GM12864 (cell line): Measurements from ENCODE around the gene PPP1R27.

Experiments used
- DNase-seq: peaks from one replicate; pipeline ENCODE4 v3.0.0-alpha.2; 2011; ENCODE audit warnings: low read depth
- H3K4me3 ChIP-seq: 2 replicates; pipeline ENCODE4 v1.5.1; 2011; ENCODE audit warnings: mild to moderate bottlenecking, low read depth, low read length, control low read depth
- CTCF ChIP-seq: IDR thresholded peaks from 2 replicates; pipeline ENCODE4 v1.5.1; 2011; ENCODE audit warnings: low read depth, mild to moderate bottlenecking, moderate library complexity, low read length, control low read depth, inconsistent platforms; ENCODE audit errors: missing control alignments

Gene PPP1R27

GRCh38 chr17:81821147-81821546, 13.7 kb downstream of the PPP1R27 start:
- DNase-seq = no peak
- H3K4me3 ChIP-seq = no peak overlapping the region
- no peak for TF ChIP-seq CTCF

- no peak for DNase-seq
- no peak for TF ChIP-seq CTCF
Measured at GRCh38 chr17:81819708-81820107, 15.1 kb downstream of the PPP1R27 start.

GRCh38 chr17:81817758-81818147, 17.1 kb downstream of the PPP1R27 start:
- no peak overlapping the region for H3K4me3 ChIP-seq
- DNase-seq = no peak
- no peak for TF ChIP-seq CTCF

More at GRCh38 chr17:81819708-81820107, 15.1 kb downstream of the PPP1R27 start:
- no peak overlapping the region for H3K4me3 ChIP-seq

- DNase-seq = no peak
- no peak overlapping the region for H3K4me3 ChIP-seq
- no peak for TF ChIP-seq CTCF
Measured at GRCh38 chr17:81815646-81815986, 19.2 kb downstream of the PPP1R27 start.

GRCh38 chr17:81814748-81815645, 19.9 kb downstream of the PPP1R27 start:
- DNase-seq = no peak
- no peak overlapping the region for H3K4me3 ChIP-seq
- TF ChIP-seq CTCF = no peak

GRCh38 chr17:81813861-81814683, 20.8 kb downstream of the PPP1R27 start:
- DNase-seq = no peak
- no peak for TF ChIP-seq CTCF
- no peak overlapping the region for H3K4me3 ChIP-seq
